Measurements from ENCODE around the gene TRIM31. TPM values are rescaled to one million over a fixed set of nuclear protein-coding genes. Genes with fewer than 3 reads are reported as not detected.

TRIM31 gene
- total RNA-seq, 1 experiment from 2014 or later, result not detected

DNA sequence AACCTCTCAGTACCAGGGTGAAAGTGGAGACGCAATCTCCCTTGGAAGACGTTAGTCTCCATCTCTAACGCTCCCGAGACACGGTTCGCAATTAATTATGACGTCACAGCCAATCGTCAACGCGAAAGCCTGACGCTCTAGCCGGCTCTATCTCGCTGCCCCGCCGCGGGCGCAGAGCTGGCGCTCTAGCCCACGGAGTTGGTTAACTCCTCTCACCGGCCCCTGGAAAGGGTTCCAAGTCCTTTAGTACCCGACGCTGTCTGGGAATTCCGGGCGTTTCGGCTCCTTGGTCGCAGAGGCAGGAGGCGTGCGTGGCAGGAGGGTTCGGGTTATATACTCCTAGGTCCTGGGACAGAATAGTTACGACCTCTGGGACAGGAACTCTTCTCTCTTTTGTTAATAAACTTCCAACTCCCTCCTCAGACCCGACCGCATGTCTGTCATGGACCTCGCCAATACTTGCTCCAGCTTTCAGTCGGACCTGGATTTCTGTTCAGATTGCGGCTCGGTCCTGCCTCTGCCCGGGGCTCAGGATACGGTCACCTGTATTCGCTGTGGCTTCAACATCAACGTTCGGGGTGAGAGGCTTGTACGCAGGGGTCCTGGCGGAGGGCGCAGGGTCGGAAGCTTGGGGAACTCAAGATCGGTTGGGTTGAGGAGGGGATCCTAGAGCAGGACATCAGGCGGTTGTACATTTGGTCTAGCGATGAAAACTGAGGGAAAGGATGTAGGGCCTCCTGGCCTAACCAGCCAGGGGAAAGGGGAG is 51.6 kb downstream of the TRIM31 start, which contains the start of gene POLR1H:
POLR1H (plus strand) TSS at position 174 of the 766 bp plus-strand sequence; CDS start at position 434, 260 bp downstream.
- H3K79me2 ChIP-seq (ENCODE audit: insufficient read depth, low read length), result no peaks in the 10 kb centered on the region
- TF ChIP-seq, protein P1, sequence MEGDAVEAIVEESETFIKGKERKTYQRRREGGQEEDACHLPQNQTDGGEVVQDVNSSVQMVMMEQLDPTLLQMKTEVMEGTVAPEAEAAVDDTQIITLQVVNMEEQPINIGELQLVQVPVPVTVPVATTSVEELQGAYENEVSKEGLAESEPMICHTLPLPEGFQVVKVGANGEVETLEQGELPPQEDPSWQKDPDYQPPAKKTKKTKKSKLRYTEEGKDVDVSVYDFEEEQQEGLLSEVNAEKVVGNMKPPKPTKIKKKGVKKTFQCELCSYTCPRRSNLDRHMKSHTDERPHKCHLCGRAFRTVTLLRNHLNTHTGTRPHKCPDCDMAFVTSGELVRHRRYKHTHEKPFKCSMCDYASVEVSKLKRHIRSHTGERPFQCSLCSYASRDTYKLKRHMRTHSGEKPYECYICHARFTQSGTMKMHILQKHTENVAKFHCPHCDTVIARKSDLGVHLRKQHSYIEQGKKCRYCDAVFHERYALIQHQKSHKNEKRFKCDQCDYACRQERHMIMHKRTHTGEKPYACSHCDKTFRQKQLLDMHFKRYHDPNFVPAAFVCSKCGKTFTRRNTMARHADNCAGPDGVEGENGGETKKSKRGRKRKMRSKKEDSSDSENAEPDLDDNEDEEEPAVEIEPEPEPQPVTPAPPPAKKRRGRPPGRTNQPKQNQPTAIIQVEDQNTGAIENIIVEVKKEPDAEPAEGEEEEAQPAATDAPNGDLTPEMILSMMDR (conservative IDR thresholded peaks at IDR 0.05), result no peak
- peaks cover 16% of the 10 kb centered on the region for H3K23me2 ChIP-seq (ENCODE audit: insufficient read length, low read depth, low read length, poor library complexity, severe bottlenecking)
- H4K8ac ChIP-seq (replicated peaks; ENCODE audit: insufficient read length, low read depth, low read length), result no peak within 1 kb of the TSS
- H3K23ac ChIP-seq (ENCODE audit: insufficient read length, low read depth, low read length), result no peak within 1 kb of the TSS
- no peak within 1 kb of the TSS for H4K91ac ChIP-seq (ENCODE audit: insufficient read length, low read depth, low read length)
- Mint-ChIP-seq H3K4me3 (peak within 1 kb of the TSS; percentile 95 to 97), H3K27me3 (ENCODE audit: low read depth) (no peaks in the 10 kb centered on the region), H3K36me3 (ENCODE audit: insufficient read depth in 1 of 3, low read depth in 3 of 3) (peaks cover 1 to 10% (median 10%) of the 10 kb centered on the region in 3 experiments; a peak in 6 of 7 replicates), H3K4me1 (peaks cover 14 to 20% of the 10 kb centered on the region in 2 experiments), H3K9me3 (no peaks in the 10 kb centered on the region; a peak in 1 of 5 replicates), H3K27ac (peak within 1 kb of the TSS; percentile 76 to 98 (median 98))
- H3K4ac ChIP-seq (ENCODE audit: low read depth, low read length), result no peak within 1 kb of the TSS; the same call in 1 of the 2 replicates
- H3K4me2 ChIP-seq (ENCODE audit: insufficient read depth, insufficient read length, low read length), result peak within 1 kb of the TSS; percentile 86
- no peaks in the 10 kb centered on the region for H4K20me1 ChIP-seq (ENCODE audit: control insufficient read depth, insufficient read depth, insufficient read length)
- H3K14ac ChIP-seq (ENCODE audit: insufficient read depth, low read length), result peak within 1 kb of the TSS; percentile 72; the same call in 1 of the 2 replicates
- H2BK120ac ChIP-seq (ENCODE audit: low read depth, low read length, poor library complexity, severe bottlenecking), result no peak within 1 kb of the TSS
- H3K56ac ChIP-seq (ENCODE audit: insufficient read length, low read depth, low read length), result no peak within 1 kb of the TSS
- no peak within 1 kb of the TSS for H2BK5ac ChIP-seq (ENCODE audit: insufficient read length, low read length)
- no peak within 1 kb of the TSS for H2BK15ac ChIP-seq (ENCODE audit: low read depth, low read length)
- no peak within 1 kb of the TSS for H2AK5ac ChIP-seq (ENCODE audit: insufficient read length, low read length)
- no peaks in the 10 kb centered on the region for H3K27me3 ChIP-seq (ENCODE audit: insufficient read depth, low read length)
- H2AFZ ChIP-seq (ENCODE audit: low read length), result peak within 1 kb of the TSS; percentile 41
- H3K18ac ChIP-seq (ENCODE audit: insufficient read length, low read depth, low read length), result peak within 1 kb of the TSS; percentile 77
- H3K4me1 ChIP-seq (ENCODE audit: insufficient read depth, low read length), result 0 out of 2 replicates have a peak, but pooled peaks cover 4% of the 10 kb centered on the region
- no peak within 1 kb of the TSS for H2BK20ac ChIP-seq (ENCODE audit: low read depth, low read length, poor library complexity, severe bottlenecking)
- no CpG with 5 or more reads among the region's 48 CpGs for WGBS (ENCODE audit: extremely low coverage, insufficient read length, low lambda C conversion rate)
- no peaks in the 10 kb centered on the region for H3K79me1 ChIP-seq (ENCODE audit: insufficient read depth, low read depth, low read length, poor library complexity, severe bottlenecking)
- no peaks in the 10 kb centered on the region for H3K9me3 ChIP-seq (ENCODE audit: control insufficient read depth, low read depth, low read length)
- no peak within 1 kb of the TSS for H3T11ph ChIP-seq (ENCODE audit: low read length)
- peak; percentile 94 for DNase-seq
- H3K9ac ChIP-seq (ENCODE audit: extremely low read depth, insufficient read length, low read length), result peak within 1 kb of the TSS; percentile 76
- H3K27ac ChIP-seq (ENCODE audit: insufficient read length, low read depth, low read length), result no peak within 1 kb of the TSS
- H2BK12ac ChIP-seq (ENCODE audit: insufficient read length, low read depth, low read length), result no peak within 1 kb of the TSS
- H4K5ac ChIP-seq (ENCODE audit: insufficient read length, low read depth, low read length), result peak within 1 kb of the TSS; percentile 63
